ENCODE measurements around the gene MAP6D1.
"Not testable (repeated sequence)": the region's sequence is repeated elsewhere in the genome, so short reads cannot be mapped to it uniquely, and the experiment has no call there.

Gene MAP6D1

DNA sequence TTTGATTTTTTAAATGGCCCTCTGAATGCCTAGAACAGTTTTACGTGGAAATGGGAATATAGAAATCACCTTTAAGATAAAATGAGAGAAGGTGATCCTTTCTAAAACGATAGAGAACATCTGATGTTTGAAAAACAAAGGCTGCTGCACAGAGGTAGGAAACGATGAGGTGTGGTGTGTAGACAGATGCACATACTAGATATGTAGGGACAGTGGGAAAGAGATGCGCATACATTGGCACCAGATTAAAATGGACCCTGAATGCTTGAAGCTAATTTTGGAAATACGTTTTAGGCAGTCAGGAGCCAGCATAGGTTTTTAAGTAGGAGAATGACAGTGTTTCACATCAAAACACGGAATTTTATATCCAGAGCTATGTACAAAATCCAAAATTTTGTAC is 29.0 kb downstream of the MAP6D1 start:
- no peak for DNase-seq

DNA sequence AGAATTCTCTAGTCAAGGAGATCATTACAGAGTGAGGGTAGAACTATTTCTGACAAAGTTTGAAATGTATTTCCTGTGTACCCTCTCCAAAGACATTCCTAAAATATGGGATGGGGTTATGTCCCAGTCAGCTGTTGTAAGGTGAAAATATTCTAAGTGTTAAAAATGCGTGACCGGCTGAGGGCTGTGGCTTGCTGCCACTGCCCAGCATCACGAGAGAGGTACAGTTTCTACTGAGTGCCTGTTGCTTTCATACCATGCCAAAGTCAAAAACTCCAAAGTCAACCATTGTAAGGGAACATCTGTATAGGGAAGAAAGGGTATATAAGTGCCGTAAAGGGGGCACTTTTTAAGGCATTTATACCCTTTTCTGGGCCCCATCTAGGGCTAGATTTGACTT is 30.9 kb downstream of the MAP6D1 start:
- DNase-seq: no peak

DNA sequence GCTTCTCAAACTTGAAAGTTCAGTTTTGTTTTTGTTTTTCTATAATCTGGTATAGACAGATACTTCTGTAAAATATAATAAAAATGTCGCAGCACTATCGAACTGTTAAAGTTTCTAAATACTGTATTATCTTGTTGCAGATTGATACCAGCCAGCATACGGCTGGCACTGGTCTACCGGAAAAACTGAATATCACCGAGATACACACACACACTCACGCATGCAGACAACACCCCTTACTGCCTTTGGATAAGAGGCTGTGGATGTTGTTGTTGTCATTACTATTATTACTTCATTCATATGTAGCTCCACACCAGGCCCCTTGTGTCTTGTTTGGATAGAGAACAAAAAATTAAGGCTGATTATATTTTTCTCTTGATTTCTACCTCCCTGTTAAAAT is 32.4 kb downstream of the MAP6D1 start:
- no peak for DNase-seq

DNA sequence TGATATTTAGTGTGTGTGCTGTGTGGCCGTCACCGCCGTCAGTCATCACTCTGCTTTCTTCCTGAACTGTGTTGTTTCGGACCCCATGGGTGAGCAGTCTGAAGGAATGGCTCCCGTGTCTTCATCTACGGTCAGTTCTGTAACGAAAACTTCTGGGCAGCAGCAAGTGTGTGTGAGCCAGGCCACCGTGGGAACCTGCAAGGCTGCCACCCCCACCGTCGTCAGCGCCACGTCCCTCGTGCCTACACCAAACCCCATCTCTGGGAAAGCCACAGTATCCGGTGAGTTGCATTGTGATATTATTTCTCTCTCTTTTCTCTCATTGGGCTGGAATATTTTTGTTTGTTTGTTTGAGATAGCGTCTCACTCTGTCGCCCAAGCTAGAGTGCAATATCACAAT is 34.7 kb downstream of the MAP6D1 start:
- DNase-seq: no peak

DNA sequence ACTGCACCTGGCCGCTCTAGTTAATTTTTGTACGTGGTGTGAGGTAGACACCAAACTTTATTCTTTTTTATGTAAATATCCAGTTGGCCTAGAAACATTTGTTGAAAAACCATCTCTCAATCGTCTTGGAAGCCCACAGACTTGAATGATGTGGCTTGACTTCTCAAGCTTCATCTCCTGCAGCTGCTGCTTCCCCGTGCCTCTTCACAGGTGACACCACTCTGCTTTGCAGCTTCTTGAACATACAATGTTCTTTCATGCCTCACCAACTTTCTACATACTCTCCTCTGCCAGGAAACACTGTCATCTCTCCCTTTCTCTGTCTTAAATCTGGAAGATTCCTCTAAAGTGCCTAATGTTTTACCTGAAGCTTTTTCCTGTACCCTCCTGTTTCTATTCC is 35.6 kb downstream of the MAP6D1 start:
- no peak for DNase-seq

DNA sequence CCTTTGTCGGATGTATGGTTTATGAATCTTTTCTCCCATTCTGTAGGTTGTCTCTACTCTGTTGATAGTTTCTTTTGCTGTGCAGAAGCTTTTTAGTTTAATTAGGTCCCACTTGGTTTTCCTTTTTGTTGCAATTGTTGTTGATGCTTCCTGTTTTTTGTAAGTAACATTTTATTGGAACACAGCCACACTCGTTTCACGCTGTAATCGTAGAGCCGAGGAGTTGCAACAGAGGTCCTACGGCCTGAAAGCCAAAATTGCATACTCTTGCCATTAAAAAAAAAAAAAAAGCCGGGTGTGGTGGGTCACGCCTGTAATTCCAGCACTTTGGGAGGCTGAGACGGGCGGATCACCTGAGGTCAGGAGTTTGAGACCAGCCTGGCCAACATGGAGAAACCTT is 40.9 kb downstream of the MAP6D1 start:
- not testable (repeated sequence) for DNase-seq

DNA sequence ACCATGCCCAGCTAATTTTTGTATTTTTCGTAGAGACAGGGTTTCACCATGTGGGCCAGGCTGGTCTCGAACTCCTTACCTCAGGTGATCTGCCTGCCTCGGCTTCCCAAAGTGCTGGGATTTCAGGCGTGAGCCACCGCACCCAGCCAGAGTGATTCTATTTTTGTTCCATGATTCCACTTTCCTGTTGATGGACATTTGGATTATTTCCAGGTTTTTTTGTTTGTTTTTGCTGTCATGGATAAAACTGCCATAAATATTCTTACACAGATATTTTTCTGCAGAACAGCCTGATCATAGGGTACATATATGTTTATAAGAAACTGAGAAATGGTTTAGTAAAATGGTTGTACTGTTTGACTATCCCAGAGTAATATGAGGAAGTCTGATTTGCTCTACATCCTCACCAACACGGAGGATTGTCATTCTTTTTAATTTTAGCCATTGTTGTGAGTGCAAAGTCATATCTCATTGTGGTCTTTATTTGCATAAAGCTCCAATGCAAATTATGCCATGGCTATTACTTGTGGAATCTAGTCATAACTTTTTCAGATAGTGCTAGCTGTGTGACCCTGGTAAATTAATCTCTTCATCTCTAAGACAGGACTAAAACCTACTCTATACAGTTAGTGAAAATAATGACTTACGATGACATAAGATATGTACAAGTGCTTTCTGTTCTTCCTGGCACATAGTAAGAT is 42.7 kb downstream of the MAP6D1 start:
- DNase-seq: no peak

DNA sequence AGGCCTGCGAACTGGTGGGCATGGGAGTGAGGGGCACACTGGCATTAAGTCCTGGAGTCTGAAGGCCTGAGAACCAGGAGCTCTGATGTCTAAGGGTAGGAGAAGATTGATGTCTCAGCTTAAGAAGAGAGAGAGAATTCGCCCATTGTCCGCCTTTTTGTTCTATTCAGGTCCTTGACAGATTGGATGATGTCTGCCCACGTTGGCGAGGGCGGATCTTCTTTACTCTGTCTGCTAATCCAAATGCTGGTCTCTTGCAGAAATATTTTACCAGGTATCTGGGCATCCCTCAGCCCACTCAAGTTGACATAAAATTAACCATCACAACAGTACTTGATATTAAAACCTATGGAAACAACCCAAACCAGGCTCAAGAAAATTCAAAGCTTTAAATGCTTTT is 44.1 kb downstream of the MAP6D1 start:
- DNase-seq: no peak

DNA sequence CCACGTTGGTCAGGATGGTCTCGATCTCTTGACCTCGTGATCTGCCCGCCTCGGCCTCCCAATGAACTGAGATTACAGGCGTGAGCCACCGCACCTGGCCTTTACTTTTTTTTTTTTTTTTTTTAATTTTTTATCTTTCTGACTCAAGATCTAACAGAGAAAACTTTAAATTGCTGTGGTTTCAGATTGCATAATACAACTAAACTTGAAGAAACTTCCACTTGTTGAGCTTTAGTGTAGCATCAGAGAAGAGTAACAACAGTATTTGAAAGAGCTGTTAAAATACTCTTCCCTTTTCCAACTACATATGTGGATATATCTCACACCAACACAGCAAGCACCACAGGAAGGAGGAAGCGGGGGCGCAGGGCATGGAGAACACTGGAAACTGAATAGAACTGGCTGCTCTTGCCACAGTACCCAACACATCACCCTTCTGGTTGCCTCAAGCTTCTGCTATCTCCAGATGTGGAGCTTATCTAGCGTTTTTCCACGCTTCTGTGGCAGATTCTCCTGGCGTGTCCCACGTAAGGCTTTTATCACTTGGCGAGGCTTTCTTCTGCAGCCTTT is 45.4 kb downstream of the MAP6D1 start:
- no peak for DNase-seq

DNA sequence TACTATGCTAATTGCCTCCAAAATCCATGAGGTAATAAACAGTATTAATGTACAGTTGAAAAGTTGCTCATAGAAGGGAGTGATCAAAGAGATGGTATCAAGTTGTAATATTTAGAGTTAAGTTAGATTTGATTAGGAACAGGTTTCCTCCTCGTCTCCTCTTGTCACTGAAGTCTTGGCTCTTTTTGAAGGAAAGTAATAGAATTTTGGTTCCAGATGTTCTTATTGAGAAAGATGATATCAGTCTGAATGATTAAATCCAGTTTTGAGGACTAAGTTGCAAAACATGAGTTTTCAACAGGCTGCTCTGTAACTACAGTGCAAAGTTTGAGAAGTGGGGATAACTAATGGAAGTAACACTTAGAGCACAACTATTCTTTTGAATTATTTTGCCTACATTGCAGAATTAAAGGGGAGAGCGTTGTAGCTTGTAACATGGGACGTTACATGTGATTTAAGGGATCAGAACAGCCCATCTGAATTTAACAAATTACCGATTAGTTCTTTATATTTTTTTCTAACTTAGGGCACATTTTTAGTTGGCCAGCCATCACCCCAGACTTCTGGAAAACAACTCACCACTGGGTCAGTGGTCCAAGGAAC is 48.3 kb downstream of the MAP6D1 start:
- DNase-seq: no peak

DNA sequence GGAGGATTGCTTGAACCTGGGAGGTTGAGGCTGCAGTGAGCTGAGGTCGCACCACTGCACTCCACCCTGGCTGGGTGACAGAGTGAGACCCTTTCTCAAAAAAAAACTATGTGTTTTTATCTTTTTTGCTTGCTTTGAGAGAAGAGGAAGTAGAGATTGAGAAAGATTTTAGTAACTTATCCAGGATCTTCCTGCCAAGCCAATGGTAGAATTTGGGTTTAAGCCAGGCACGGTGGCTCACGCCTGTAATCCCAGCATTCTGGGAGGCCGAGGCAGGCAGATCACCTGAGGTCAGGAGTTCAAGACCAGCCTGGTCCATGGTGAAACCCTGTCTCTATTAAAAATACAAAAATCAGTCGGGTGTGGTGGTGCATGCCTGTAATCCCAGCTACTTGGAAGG is 48.9 kb downstream of the MAP6D1 start:
- not testable (repeated sequence) for DNase-seq

DNA sequence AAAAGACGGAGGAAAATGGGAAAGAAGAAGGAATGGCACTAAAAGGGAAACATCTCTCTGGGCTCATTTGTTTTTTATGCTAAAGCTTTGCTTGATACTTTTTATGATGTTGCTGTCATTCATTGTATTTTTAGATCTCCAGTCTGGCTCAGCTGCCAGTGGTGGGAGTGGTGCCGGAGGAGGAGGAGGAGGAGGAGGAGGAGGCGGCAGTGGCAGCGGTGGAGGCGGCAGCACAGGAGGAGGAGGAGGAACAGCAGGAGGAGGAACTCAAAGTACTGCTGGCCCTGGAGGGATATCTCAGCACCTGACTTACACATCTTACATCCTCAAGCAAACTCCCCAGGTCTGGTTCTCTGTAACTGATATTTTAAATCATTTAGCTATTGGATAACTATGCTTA is 49.6 kb downstream of the MAP6D1 start:
- no peak for DNase-seq

DNA sequence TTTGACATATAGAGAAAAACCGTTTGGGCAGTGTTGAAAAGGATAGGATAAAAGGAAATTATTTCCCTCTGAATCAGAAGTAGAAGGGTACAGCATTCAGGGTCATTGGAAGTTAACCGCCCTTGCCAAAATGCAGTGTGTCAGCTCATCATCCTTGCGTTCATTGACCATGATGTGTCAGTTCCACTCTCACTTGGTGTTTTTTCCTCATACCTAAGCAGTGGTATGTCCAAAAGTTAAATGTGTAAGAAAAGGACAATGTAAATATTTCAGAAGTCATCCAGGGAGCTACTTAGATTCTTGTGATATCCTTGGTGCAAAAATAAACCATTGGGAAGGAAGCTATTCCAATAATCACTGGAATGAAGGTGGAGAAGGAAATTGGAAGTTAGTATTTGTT is 50.7 kb downstream of the MAP6D1 start:
- DNase-seq: no peak

DNA sequence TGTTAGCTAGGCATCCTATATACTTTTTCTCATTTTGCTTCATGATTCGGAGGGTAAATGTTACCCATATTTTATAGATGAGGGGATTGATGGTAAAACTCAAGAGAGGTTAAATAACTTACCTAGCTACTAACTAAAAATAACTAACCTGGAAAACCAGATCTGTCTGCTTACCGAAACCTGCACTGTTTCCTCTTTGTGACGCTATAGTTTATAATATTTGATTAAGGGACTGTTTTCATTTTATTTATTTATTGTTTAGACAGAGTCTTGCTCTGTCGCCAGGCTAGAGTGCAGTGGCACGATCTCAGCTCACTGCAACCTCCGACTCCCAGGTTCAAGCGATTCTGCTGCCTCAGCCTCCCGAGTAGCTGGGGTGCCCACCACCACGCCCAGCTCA is 55.9 kb downstream of the MAP6D1 start:
- no peak for DNase-seq

DNA sequence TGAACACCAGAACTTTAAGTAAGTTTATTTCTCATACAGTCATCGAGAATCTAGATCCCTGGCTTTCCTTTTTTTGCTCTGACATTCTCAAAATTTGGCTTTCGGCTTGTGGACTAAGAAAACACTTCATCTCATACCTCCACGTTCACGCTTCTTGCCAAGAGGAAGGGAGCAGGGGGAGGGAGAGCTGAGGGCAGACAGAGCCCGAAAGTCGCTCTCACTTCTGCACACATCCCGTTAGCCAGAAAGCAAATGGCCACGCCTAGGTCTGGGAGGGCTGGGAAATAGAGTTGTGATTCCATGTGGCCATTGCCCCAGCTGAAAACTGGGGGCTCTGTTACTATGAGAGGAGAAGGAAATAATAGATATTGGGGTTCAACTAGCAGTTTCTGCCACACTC is 57.3 kb downstream of the MAP6D1 start:
- no peak for DNase-seq

DNA sequence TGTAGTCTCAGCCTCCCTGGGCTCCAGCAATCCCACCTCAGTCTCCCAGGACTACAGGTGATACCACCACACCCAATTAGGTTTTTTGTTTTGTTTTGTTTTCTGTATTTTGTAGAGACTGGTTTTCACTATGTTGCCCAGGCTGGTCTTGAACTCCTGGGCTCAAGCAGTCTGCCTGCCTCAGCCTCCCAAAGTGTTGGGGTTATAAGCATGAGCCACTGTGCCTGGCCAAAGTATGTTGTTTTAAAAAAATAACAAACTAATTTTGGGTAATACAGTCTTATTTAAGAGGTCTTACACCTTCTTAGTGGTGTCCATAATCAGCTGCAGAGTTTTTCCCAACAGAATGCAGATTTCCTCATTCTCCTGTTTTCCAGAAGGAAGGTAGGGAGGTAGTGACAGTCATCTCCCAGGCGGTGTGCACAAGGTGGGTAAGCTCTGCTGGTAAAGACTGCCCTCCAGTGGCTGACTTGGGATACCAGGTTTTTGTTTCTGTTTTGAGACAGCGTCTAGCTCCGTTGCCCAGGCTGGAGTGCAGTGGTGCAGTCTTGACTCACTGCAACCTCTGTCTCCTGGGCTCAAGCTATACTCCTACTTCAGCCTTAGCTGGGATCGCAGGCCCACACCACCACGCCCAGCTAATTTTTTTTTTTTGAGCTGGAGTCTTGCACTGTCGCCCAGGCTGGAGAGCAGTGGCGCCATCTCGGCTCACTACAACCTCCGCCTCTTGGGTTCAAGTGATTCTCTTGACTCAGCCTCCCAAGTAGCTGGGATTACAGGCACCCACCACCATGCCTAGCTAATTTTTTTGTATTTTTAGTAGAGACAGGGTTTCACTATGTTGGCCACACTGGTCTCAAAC is 58.4 kb downstream of the MAP6D1 start:
- peak; percentile 76 for DNase-seq

DNA sequence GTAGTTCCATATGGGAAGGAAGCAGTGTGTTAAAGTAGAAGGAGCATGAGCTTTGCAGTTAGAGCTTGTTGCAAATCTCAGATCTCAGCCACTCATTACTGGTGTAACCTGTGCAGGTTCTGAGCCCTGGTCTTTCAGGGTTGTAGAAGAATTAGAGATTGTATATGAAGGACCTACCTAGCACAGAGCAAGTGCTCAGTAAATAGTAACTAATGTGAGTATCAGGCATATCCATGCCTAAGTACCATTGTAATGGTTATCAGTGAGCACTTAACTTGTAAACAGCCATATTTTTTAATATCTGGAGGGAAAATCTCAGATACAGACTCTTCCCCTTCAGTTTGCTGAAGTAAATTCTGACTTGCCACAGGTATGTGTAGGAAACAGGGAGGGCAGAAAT is 59.3 kb downstream of the MAP6D1 start:
- DNase-seq: no peak
